ENCODE data around the gene KLHDC10. TPM values are rescaled to one million over a fixed set of nuclear protein-coding genes. Genes with fewer than 3 reads are reported as not detected.
A peak's percentile ranks its signal among the peaks of the same experiment; 100 is the strongest.

Gene KLHDC10
- total and polyA plus RNA-seq, 2 experiments from 2014 or later = 6.2 to 14.4 TPM

- H3K27ac ChIP-seq = no peak overlapping the region
- H3K4me3 ChIP-seq = no peak overlapping the region
- DNase-seq (ENCODE audit: low read depth in 1 of 2, low spot score in 1 of 2) = no peak
- TF ChIP-seq, protein P1, sequence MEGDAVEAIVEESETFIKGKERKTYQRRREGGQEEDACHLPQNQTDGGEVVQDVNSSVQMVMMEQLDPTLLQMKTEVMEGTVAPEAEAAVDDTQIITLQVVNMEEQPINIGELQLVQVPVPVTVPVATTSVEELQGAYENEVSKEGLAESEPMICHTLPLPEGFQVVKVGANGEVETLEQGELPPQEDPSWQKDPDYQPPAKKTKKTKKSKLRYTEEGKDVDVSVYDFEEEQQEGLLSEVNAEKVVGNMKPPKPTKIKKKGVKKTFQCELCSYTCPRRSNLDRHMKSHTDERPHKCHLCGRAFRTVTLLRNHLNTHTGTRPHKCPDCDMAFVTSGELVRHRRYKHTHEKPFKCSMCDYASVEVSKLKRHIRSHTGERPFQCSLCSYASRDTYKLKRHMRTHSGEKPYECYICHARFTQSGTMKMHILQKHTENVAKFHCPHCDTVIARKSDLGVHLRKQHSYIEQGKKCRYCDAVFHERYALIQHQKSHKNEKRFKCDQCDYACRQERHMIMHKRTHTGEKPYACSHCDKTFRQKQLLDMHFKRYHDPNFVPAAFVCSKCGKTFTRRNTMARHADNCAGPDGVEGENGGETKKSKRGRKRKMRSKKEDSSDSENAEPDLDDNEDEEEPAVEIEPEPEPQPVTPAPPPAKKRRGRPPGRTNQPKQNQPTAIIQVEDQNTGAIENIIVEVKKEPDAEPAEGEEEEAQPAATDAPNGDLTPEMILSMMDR (IDR thresholded peaks at IDR 0.05; ENCODE audit: low read depth, low read length) = no peak
- H3K36me3 ChIP-seq = no peaks in the 10 kb centered on the region
- H3K9me3 ChIP-seq (ENCODE audit: low read depth) = no peaks in the 10 kb centered on the region
- H3K4me1 ChIP-seq (ENCODE audit: low read depth) = no peaks in the 10 kb centered on the region
- H3K27me3 ChIP-seq = no peaks in the 10 kb centered on the region
These were observed 16.6 kb downstream of the KLHDC10 start for GRCh38 chr7:130086938-130087337.

- Histone ChIP-seq H3K4me3 (no peak overlapping the region), H3K4me1 (ENCODE audit: low read depth) (no peaks in the 10 kb centered on the region), H3K9me3 (ENCODE audit: low read depth) (no peaks in the 10 kb centered on the region), H3K27ac (no peak overlapping the region), H3K36me3 (no peaks in the 10 kb centered on the region), H3K27me3 (no peaks in the 10 kb centered on the region)
- TF ChIP-seq, protein P1 (IDR thresholded peaks at IDR 0.05; ENCODE audit: low read depth, low read length) = no peak
- peak in 1 of 2 donors; percentile 45 for DNase-seq (ENCODE audit: low read depth in 1 of 2, low spot score in 1 of 2)
These were observed 17.0 kb downstream of the KLHDC10 start for GRCh38 chr7:130087364-130087763.

GRCh38 chr7:130090745-130091532 lies 20.6 kb downstream of the KLHDC10 start:
- no peaks in the 10 kb centered on the region for H3K4me1 ChIP-seq (ENCODE audit: low read depth)
- TF ChIP-seq, protein P1 (IDR thresholded peaks at IDR 0.05; ENCODE audit: low read depth, low read length) = no peak
- no peaks in the 10 kb centered on the region for H3K36me3 ChIP-seq
- no peaks in the 10 kb centered on the region for H3K27me3 ChIP-seq
- H3K4me3 ChIP-seq = no peak overlapping the region
- no peak for DNase-seq (ENCODE audit: low read depth in 1 of 2, low spot score in 1 of 2)
- H3K27ac ChIP-seq = no peak overlapping the region
- H3K9me3 ChIP-seq (ENCODE audit: low read depth) = no peaks in the 10 kb centered on the region

DNA sequence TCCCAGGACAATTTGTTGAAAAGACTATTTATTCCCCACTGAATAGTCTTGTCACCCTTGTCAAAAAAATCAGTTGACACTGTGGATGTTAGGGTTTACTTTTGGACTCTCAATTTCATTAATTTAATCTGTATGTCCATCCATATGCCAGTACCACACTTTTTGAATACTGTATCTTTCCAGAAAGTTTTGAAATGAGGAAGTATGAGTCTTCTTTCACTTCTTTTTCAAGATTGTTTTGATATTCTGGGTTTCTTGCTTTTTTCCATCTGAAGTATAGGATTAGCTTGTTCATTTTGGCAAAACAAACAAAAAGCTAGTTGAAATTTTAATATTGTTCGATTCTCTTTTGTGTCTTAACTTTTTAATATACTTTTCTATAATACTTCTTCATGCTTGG lies 21.7 kb downstream of the KLHDC10 start:
- no peaks in the 10 kb centered on the region for H3K27me3 ChIP-seq

DNA sequence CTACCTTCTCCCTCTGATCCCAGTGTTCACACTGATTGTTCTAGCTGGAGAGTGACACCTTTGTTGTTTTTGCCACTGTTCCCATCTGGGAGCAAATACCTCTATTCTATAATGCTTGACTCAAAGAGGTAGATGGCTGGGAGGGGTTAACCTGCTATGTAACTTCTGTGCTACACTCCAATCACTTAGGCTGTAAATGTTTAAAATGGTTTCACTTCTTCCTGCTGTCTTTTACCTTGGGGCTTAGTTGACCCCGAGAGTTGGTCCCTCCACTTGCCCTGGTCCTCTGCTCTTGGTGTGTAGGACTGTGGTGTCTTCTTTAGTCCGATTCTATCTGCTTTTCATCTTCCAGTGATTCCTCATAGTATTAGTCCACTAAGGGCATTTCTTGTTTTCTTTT lies 22.3 kb downstream of the KLHDC10 start:
- H3K27ac ChIP-seq = no peak overlapping the region
- no peaks in the 10 kb centered on the region for H3K27me3 ChIP-seq
- no peak overlapping the region for H3K4me3 ChIP-seq
- no peaks in the 10 kb centered on the region for H3K9me3 ChIP-seq (ENCODE audit: low read depth)
- TF ChIP-seq, protein P1 (IDR thresholded peaks at IDR 0.05; ENCODE audit: low read depth, low read length) = no peak
- H3K36me3 ChIP-seq = no peaks in the 10 kb centered on the region
- no peak for DNase-seq (ENCODE audit: low read depth in 1 of 2, low spot score in 1 of 2)
- no peaks in the 10 kb centered on the region for H3K4me1 ChIP-seq (ENCODE audit: low read depth)

More for the DNA sequence above, 21.7 kb downstream of the KLHDC10 start:
- Histone ChIP-seq H3K4me3 (no peak overlapping the region), H3K4me1 (ENCODE audit: low read depth) (no peaks in the 10 kb centered on the region), H3K27ac (no peak overlapping the region), H3K36me3 (no peaks in the 10 kb centered on the region), H3K9me3 (ENCODE audit: low read depth) (no peaks in the 10 kb centered on the region)
- DNase-seq (ENCODE audit: low read depth in 1 of 2, low spot score in 1 of 2) = no peak
- TF ChIP-seq, protein P1 (IDR thresholded peaks at IDR 0.05; ENCODE audit: low read depth, low read length) = no peak

Measured in cardiac muscle cell (in vitro differentiated cells and primary cell).